ENCODE results near the gene SH3BP1. TPM values are rescaled to one million over a fixed set of nuclear protein-coding genes. Genes with fewer than 3 reads are reported as not detected.

SH3BP1 gene
- total and polyA plus RNA-seq, 2 of the 13 experiments (the other 11 are each of a cell fraction or from before 2014, with no cell fraction given) = 8.4 to 18.5 TPM

DNA sequence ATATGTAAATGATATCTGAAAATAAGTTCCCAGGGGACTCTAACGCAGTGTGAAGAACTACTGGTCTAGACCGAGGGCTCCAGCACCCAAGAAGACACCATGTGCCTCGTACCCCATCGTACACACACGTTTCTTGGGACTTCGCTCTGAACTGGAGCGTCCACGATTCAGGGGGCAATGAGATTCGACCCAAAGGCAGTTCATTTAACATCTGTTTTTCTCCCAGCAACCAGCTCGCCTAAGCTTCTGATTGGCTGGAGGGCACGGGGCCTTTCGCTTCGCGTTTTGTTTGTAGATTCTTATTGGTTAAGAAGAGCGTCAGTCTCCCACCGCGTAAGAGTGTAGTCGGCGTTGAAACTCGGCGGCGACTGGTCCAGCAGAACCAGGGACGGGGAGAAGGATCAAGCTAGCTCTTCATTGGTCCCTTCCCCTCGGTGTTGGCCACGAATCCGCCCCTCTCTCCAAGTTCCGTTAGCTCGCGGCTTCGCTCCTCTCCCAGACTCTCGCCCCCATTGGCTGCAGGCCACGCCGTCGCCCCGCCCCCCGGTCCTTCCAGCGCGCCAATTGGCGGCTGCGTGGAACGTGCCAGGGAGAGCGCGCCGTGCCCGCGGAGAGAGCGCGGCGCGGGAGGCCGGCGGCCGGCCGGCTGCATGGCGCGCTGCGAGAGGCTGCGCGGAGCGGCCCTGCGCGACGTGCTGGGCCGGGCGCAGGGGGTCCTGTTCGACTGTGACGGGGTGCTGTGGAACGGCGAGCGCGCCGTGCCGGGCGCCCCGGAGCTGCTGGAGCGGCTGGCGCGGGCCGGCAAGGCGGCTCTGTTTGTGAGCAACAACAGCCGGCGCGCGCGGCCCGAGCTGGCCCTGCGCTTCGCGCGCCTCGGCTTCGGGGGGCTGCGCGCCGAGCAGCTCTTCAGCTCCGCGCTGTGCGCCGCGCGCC is 18.9 kb downstream of the SH3BP1 start, which contains the start of gene PDXP (continued):
- TF ChIP-seq HNF4G (IDR thresholded peaks at IDR 0.05; ENCODE audit: borderline replicate concordance, low read depth, low read length) (no peak), HNF4G (CRISPR knock-in tag; IDR thresholded peaks at IDR 0.05; ENCODE audit: borderline replicate concordance, low read depth) (no peak), HES4 (CRISPR knock-in tag; IDR thresholded peaks at IDR 0.05; ENCODE audit: borderline replicate concordance) (no peak), POLR2AphosphoS2 (IDR thresholded peaks at IDR 0.05; ENCODE audit: low read depth, low read length) (no peak), CC2D1A (CRISPR knock-in tag; IDR thresholded peaks at IDR 0.05) (no peak), ZNF773 (CRISPR knock-in tag; IDR thresholded peaks at IDR 0.05; ENCODE audit: borderline replicate concordance) (peak; percentile 57; the same call in 1 of the 2 replicates), CCAR2 (optimal IDR thresholded peaks at IDR 0.05; ENCODE audit: low read depth, low read length) (no peak), NR2F2 (IDR thresholded peaks at IDR 0.05; ENCODE audit: borderline replicate concordance, low read depth) (no peak), ZNF326 (CRISPR knock-in tag; IDR thresholded peaks at IDR 0.05; ENCODE audit: borderline replicate concordance) (no peak), ZNF367 (CRISPR knock-in tag; IDR thresholded peaks at IDR 0.05; ENCODE audit: borderline replicate concordance) (no peak), ZNF841 (CRISPR knock-in tag; IDR thresholded peaks at IDR 0.05; ENCODE audit: borderline replicate concordance) (no peak), MED8 (CRISPR knock-in tag; IDR thresholded peaks at IDR 0.05; ENCODE audit: insufficient replicate concordance) (no peak), TCF7 (IDR thresholded peaks at IDR 0.05; ENCODE audit: low read depth) (no peak), ZNF24 (IDR thresholded peaks at IDR 0.05) (no peak)
- TF ChIP-seq, protein P1, sequence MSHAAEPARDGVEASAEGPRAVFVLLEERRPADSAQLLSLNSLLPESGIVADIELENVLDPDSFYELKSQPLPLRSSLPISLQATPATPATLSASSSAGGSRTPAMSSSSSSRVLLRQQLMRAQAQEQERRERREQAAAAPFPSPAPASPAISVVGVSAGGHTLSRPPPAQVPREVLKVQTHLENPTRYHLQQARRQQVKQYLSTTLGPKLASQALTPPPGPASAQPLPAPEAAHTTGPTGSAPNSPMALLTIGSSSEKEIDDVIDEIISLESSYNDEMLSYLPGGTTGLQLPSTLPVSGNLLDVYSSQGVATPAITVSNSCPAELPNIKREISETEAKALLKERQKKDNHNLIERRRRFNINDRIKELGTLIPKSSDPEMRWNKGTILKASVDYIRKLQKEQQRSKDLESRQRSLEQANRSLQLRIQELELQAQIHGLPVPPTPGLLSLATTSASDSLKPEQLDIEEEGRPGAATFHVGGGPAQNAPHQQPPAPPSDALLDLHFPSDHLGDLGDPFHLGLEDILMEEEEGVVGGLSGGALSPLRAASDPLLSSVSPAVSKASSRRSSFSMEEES (CRISPR knock-in tag; IDR thresholded peaks at IDR 0.05) = no peak; the same call in 1 of the 2 replicates
- TF ChIP-seq, protein P2, sequence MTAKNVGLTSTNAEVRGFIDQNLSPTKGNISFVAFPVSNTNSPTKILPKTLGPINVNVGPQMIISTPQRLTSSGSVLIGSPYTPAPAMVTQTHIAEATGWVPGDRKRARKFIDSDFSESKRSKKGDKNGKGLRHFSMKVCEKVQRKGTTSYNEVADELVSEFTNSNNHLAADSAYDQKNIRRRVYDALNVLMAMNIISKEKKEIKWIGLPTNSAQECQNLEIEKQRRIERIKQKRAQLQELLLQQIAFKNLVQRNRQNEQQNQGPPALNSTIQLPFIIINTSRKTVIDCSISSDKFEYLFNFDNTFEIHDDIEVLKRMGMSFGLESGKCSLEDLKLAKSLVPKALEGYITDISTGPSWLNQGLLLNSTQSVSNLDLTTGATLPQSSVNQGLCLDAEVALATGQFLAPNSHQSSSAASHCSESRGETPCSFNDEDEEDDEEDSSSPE (CRISPR knock-in tag; IDR thresholded peaks at IDR 0.05) = peak; percentile 91
- TF ChIP-seq, protein P3, sequence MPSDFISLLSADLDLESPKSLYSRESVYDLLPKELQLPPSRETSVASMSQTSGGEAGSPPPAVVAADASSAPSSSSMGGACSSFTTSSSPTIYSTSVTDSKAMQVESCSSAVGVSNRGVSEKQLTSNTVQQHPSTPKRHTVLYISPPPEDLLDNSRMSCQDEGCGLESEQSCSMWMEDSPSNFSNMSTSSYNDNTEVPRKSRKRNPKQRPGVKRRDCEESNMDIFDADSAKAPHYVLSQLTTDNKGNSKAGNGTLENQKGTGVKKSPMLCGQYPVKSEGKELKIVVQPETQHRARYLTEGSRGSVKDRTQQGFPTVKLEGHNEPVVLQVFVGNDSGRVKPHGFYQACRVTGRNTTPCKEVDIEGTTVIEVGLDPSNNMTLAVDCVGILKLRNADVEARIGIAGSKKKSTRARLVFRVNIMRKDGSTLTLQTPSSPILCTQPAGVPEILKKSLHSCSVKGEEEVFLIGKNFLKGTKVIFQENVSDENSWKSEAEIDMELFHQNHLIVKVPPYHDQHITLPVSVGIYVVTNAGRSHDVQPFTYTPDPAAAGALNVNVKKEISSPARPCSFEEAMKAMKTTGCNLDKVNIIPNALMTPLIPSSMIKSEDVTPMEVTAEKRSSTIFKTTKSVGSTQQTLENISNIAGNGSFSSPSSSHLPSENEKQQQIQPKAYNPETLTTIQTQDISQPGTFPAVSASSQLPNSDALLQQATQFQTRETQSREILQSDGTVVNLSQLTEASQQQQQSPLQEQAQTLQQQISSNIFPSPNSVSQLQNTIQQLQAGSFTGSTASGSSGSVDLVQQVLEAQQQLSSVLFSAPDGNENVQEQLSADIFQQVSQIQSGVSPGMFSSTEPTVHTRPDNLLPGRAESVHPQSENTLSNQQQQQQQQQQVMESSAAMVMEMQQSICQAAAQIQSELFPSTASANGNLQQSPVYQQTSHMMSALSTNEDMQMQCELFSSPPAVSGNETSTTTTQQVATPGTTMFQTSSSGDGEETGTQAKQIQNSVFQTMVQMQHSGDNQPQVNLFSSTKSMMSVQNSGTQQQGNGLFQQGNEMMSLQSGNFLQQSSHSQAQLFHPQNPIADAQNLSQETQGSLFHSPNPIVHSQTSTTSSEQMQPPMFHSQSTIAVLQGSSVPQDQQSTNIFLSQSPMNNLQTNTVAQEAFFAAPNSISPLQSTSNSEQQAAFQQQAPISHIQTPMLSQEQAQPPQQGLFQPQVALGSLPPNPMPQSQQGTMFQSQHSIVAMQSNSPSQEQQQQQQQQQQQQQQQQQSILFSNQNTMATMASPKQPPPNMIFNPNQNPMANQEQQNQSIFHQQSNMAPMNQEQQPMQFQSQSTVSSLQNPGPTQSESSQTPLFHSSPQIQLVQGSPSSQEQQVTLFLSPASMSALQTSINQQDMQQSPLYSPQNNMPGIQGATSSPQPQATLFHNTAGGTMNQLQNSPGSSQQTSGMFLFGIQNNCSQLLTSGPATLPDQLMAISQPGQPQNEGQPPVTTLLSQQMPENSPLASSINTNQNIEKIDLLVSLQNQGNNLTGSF (CRISPR knock-in tag; IDR thresholded peaks at IDR 0.05) = no peak
- TF ChIP-seq, protein P4, sequence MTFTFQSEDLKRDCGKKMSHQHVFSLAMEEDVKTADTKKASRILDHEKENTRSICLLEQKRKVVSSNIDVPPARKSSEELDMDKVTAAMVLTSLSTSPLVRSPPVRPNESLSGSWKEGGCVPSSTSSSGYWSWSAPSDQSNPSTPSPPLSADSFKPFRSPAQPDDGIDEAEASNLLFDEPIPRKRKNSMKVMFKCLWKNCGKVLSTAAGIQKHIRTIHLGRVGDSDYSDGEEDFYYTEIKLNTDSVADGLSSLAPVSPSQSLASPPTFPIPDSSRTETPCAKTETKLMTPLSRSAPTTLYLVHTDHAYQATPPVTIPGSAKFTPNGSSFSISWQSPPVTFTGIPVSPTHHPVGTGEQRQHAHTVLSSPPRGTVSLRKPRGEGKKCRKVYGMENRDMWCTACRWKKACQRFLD (CRISPR knock-in tag; IDR thresholded peaks at IDR 0.05; ENCODE audit: borderline replicate concordance) = no peak

All from HepG2 (cell line).